ENCODE results near the gene MESP1. TPM values are rescaled to one million over a fixed set of nuclear protein-coding genes. Genes with fewer than 3 reads are reported as not detected.

The MESP1 gene
- total RNA-seq, 1 experiment from 2014 or later = 32.9 TPM

GRCh38 chr15:89794627-89795241 is 43.7 kb upstream of the MESP1 start:
- intact Hi-C loops (cut with micrococcal nuclease) = no loop called here
- H3K4me2 ChIP-seq (ENCODE audit: low read length) = 0 out of 2 replicates have a peak overlapping the region, but pooled peaks have one; percentile 11
- CTCF ChIA-PET = no interaction called here
- H3K36me3 ChIP-seq (ENCODE audit: low read depth, low read length) = 0 out of 2 replicates have a peak, but pooled peaks cover 2% of the 10 kb centered on the region
- no peaks in the 10 kb centered on the region for H4K20me1 ChIP-seq (ENCODE audit: low read length)
- no peak overlapping the region for H2AFZ ChIP-seq (ENCODE audit: low read length)
- no peaks in the 10 kb centered on the region for H3K9me3 ChIP-seq (ENCODE audit: low read length)
- H3K4me3 ChIP-seq (ENCODE audit: low read length) = no peak overlapping the region
- POLR2A ChIA-PET (ENCODE audit: unreplicated experiment) = no interaction called here
- ATAC-seq (no peak), DNase-seq (peak; percentile 53)
- no peaks in the 10 kb centered on the region for H3K27me3 ChIP-seq (ENCODE audit: low read length)
- H3K9me2 ChIP-seq (replicated peaks; ENCODE audit: low read length) = no peaks in the 10 kb centered on the region
- H3K9ac ChIP-seq (ENCODE audit: low read length) = no peak overlapping the region
- H3K27ac ChIP-seq (ENCODE audit: low read length) = no peak overlapping the region
- no peaks in the 10 kb centered on the region for H3K79me2 ChIP-seq (ENCODE audit: low read length)
- peaks cover 10% of the 10 kb centered on the region for H3K4me1 ChIP-seq (ENCODE audit: insufficient read depth, low read length)
- no peaks in the 10 kb centered on the region for H3F3A ChIP-seq (ENCODE audit: low read length, unreplicated experiment)
- TF ChIP-seq CTCF (conservative IDR thresholded peaks at IDR 0.05; ENCODE audit: low read depth, low read length) = no peak
- BruUV-seq (replicated peaks) = no TSS peak

GRCh38 chr15:89792106-89792805 is 41.2 kb upstream of the MESP1 start:
- CTCF ChIA-PET = no interaction called here
- Histone ChIP-seq H2AFZ (ENCODE audit: low read length) (no peak overlapping the region), H3K79me2 (ENCODE audit: low read length) (no peaks in the 10 kb centered on the region), H3K4me3 (ENCODE audit: low read length) (no peak overlapping the region), H3K4me2 (ENCODE audit: low read length) (no peak overlapping the region), H3F3A (ENCODE audit: low read length, unreplicated experiment) (no peaks in the 10 kb centered on the region), H3K9me3 (ENCODE audit: low read length) (no peaks in the 10 kb centered on the region), H3K4me1 (ENCODE audit: insufficient read depth, low read length) (peaks cover 10% of the 10 kb centered on the region), H3K27me3 (ENCODE audit: low read length) (no peaks in the 10 kb centered on the region), H3K9me2 (replicated peaks; ENCODE audit: low read length) (no peaks in the 10 kb centered on the region), H3K36me3 (ENCODE audit: low read depth, low read length) (0 out of 2 replicates have a peak, but pooled peaks cover 2% of the 10 kb centered on the region), H3K9ac (ENCODE audit: low read length) (no peak overlapping the region), H3K27ac (ENCODE audit: low read length) (no peak overlapping the region), H4K20me1 (ENCODE audit: low read length) (no peaks in the 10 kb centered on the region)
- POLR2A ChIA-PET (ENCODE audit: unreplicated experiment) = no interaction called here
- intact Hi-C loops (cut with micrococcal nuclease) = no loop called here
- TF ChIP-seq EZH2phosphoT487 (IDR thresholded peaks at IDR 0.05; ENCODE audit: borderline replicate concordance, low read length) (no peak), EZH2 (IDR thresholded peaks at IDR 0.05; ENCODE audit: low read length, unreplicated experiment) (no peak), CTCF (conservative IDR thresholded peaks at IDR 0.05; ENCODE audit: low read depth, low read length) (no peak)
- no peak for DNase-seq
- no peak for ATAC-seq
- BruUV-seq (replicated peaks) = no TSS peak

GRCh38 chr15:89790661-89791060 is 39.6 kb upstream of the MESP1 start:
- H4K20me1 ChIP-seq (ENCODE audit: low read length) = no peaks in the 10 kb centered on the region
- H3K27me3 ChIP-seq (ENCODE audit: low read length) = no peaks in the 10 kb centered on the region
- no TSS peak for BruUV-seq (replicated peaks)
- H3K4me1 ChIP-seq (ENCODE audit: insufficient read depth, low read length) = peaks cover 18% of the 10 kb centered on the region
- ChIA-PET POLR2A (ENCODE audit: unreplicated experiment) (no interaction called here), CTCF (interaction anchor here (0.5 kb wide), 1 partner anchor 33 kb away, joined by 3 read pairs; no protein-coding TSS in a partner anchor)
- no peaks in the 10 kb centered on the region for H3K79me2 ChIP-seq (ENCODE audit: low read length)
- ATAC-seq = no peak
- intact Hi-C loops (cut with micrococcal nuclease) = no loop called here
- H3K36me3 ChIP-seq (ENCODE audit: low read depth, low read length) = 0 out of 2 replicates have a peak, but pooled peaks cover 2% of the 10 kb centered on the region
- no peaks in the 10 kb centered on the region for H3K9me3 ChIP-seq (ENCODE audit: low read length)
- H3K4me3 ChIP-seq (ENCODE audit: low read length) = no peak overlapping the region
- H3K4me2 ChIP-seq (ENCODE audit: low read length) = no peak overlapping the region
- no peaks in the 10 kb centered on the region for H3K9me2 ChIP-seq (replicated peaks; ENCODE audit: low read length)
- no peak for TF ChIP-seq EZH2phosphoT487 (IDR thresholded peaks at IDR 0.05; ENCODE audit: borderline replicate concordance, low read length)
- TF ChIP-seq EZH2 (IDR thresholded peaks at IDR 0.05; ENCODE audit: low read length, unreplicated experiment) = no peak
- no peak for TF ChIP-seq CTCF (conservative IDR thresholded peaks at IDR 0.05; ENCODE audit: low read depth, low read length)
- no peaks in the 10 kb centered on the region for H3F3A ChIP-seq (ENCODE audit: low read length, unreplicated experiment)
- no peak for DNase-seq
- H2AFZ ChIP-seq (ENCODE audit: low read length) = no peak overlapping the region
- H3K27ac ChIP-seq (ENCODE audit: low read length) = no peak overlapping the region
- no peak overlapping the region for H3K9ac ChIP-seq (ENCODE audit: low read length)

Data from PC-3 (cell line).